HTR-8/SVneo (cell line): ENCODE measurements around the gene LCN1.
"Not testable (repeated sequence)": the region's sequence is repeated elsewhere in the genome, so short reads cannot be mapped to it uniquely, and the experiment has no call there.

ENCODE experiments used
- DNase-seq: peaks from one replicate; pipeline ENCODE4 v3.0.0; 2011; ENCODE audit warnings: low spot score, mixed read lengths; ENCODE audit not compliant: insufficient read length
- FAIRE-seq: peaks from 2 replicates; lab custom pipeline; 2011; peaks lifted over from hg19 to GRCh38; lab: Jason Lieb, UNC

LCN1 gene

DNA sequence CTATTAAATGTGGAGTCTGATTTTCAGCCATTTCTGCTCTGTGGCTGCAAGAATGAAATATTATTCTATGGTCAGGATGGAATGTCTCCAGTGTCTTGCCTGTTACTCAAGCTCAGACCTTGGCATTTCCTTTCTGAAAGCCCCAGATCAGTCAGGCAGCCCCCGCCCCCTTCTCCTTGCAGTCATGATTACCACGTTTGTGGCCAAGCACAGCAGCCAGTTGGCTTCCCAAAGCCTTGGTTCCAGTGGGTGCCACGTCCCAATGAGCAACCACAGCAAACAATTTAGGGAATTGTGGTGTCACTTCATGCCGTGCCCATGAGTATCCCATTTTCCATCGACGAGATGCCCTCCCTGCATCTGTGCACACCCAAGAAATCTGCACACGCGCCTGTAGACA is 15.0 kb downstream of the LCN1 start:
- FAIRE-seq (no peak), DNase-seq (no peak)

DNA sequence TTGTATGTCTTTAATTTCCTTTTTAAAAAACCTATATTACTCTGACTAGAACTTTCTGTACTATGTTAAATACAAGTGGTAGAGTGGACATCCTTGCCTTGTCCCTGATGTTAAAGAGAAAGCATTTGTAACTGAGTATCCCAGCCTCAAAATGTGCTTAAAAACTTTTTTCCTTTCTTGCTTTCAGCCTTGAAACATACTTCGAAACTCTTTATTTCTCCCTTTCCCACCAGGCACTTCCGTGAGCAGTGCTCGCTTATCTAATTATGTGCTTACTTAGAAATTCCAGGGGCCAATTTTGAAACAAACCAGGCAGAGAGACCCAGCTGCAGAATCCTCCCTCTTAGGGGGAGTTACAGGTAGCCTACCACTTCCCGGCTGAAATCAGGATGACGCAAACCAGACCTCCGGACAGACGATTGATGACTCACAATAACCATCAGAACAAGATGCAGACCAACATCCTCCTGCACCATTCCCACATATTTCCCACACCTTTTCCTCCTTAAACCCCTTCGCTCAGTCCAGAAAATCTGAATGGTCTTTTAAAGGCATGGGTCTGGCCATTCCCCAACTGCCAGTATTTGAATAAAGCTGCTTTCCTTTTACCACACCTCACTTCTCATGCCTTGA is 22.1 kb downstream of the LCN1 start:
- DNase-seq (peak; percentile 34), FAIRE-seq (peak; percentile 16)

- FAIRE-seq: no peak
- no peak for DNase-seq
Observed at GRCh38 chr9:135544981-135545635, 23.9 kb downstream of the LCN1 start.

DNA sequence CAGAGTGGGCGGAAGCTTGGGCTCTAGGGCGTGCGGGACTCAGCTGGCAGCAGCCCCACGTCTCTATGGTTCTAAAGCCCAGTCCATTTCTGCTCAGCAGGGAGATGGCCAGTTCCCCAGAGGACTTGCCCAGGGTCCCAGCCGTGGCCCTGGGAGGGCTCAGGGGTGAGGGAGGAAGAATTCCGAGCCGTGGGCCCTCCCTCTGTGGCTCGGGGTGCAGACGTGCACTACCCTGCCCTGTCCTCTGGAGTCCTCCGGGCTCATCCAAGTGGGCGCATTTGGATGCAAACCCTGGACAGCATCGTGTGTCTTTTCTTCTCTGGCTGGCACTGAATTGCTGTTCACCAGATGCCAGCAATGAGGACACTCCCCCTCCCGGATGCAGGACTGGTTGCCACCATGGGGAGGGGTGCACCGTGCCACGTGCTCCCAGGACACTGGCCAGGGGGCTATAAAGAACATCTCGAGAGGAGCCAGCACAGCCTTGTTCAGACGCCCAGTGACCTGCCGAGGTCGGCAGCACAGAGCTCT is 24.5 kb downstream of the LCN1 start, which contains the start of gene OBP2A:
OBP2A (plus strand) TSS at position 481 of the 531 bp plus-strand sequence. CDS start 55 bp downstream, outside the sequence.
- FAIRE-seq: peak; percentile 91
- not testable (repeated sequence) for DNase-seq

DNA sequence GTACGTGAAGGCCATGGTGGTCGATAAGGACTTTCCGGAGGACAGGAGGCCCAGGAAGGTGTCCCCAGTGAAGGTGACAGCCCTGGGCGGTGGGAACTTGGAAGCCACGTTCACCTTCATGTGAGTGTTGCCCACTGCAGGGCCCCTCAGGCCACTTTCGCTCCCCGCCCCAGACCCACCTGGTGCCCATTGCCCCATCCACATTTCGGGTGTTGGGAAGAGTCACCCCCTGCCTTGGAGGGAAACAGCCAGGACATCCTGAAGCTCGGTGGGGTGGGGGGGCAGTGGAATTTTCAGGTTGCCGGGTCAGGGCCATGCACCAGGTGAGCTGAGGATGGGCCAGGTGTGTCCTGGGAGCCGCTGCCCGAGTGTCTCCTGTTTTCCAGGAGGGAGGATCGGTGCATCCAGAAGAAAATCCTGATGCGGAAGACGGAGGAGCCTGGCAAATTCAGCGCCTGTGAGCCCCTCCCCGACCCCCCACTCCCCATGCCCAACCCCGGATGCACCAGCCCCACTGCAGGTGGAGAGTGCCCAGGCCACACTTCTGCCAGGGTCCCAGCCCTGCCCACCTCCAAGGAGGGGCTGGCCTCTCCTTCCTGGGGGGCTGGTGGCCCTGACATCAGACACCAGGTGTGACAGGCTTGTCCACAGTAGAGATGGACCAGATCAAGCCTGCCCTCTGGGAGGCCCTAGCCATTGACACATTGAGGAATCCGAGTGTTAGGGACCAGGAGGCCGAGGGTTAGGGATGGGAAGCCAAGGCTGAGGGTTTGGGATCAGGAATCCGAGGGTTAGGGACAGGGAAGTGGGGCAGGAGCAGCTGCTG is 25.8 kb downstream of the LCN1 start:
- not testable (repeated sequence) for DNase-seq, FAIRE-seq

DNA sequence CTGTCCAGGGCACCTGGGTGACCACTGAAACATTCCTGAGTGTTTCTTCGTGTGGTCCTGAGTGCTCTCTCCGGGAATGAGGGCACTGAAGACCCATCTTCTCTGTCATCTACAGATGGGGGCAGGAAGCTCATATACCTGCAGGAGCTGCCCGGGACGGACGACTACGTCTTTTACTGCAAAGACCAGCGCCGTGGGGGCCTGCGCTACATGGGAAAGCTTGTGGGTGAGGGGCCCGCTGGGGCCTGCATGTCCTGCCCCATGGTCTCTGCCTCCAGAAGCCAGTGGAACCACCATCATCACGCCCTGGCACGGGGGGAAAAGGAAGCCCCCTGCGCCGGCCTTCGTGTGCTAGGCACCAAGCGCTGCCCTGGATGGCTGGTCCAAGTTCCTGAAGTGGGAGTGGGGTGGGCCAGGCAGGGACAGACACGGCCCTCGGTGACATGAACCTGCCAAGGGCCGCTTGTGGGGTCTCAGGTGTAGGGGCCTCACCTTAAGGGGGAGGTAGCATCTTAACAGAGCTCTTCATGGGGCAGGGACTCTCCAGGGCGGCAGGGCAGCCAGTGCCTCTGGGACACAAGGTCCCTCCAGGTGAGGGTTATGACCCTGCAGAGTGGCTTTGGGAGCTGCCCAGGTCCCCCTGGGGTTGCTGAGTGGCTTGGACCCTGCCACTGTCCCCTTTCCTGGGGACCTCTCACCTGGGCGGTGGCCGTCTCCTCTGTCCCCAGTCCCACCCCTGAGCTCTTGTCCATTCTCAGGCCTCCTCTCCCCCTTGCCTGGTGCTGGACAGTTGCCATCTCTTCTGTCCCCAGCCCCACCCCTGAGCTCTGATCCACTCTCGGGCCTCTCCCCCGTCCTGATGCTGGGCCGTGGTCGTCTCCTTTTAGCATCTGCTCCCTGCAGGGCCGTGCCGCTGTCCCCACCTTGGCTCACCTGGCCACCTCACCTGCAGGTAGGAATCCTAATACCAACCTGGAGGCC is 26.8 kb downstream of the LCN1 start:
- FAIRE-seq: no peak
- DNase-seq: no peak

DNA sequence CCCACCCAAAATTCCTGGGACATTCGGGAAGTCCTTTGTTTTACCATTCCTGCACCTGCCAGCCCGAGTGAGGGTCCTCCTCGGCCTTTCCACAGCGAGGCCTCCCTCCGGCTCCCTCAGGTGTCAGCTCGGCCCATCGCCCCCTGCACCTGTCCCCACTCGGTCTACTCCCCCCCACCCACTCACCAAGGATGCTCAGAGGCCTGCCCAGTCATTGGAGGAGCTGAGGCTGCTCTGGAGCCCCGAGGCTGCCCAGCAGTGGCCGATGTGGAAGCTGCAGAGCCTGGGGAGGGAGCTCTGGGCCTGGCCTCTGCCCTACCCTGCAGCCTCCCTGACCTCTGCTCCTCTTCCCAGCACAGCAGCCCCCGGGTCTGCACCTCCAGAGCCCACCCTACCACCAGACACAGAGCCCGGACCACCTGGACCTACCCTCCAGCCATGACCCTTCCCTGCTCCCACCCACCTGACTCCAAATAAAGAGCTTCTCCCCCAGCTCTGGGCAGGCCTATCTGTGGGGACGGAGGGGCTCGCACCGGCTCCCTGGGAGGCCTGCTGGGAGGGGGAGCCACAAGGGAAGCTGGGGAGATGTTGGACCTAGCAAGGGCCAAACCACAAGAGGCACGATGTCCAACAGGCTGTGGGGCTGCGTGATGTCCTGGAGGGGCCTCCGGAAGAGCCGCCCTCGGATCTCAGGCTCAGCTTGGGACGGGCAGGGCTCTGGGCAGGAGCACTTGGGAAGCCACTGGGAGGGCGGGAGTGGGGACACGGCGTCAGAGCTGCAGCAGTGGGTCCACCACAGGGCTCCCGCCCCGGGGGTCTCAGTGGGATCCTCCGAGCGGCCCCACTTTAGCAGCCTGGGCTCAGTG is 28.5 kb downstream of the LCN1 start:
- not testable (repeated sequence) for DNase-seq, FAIRE-seq

GRCh38 chr9:135550344-135550918 is 29.2 kb downstream of the LCN1 start:
- DNase-seq (no peak), FAIRE-seq (no peak)

GRCh38 chr9:135551031-135551430 is 29.8 kb downstream of the LCN1 start:
- no peak for FAIRE-seq
- no peak for DNase-seq

GRCh38 chr9:135551456-135551855 is 30.2 kb downstream of the LCN1 start:
- no peak for FAIRE-seq
- no peak for DNase-seq

GRCh38 chr9:135552021-135552697 is 30.9 kb downstream of the LCN1 start:
- no peak for FAIRE-seq

DNA sequence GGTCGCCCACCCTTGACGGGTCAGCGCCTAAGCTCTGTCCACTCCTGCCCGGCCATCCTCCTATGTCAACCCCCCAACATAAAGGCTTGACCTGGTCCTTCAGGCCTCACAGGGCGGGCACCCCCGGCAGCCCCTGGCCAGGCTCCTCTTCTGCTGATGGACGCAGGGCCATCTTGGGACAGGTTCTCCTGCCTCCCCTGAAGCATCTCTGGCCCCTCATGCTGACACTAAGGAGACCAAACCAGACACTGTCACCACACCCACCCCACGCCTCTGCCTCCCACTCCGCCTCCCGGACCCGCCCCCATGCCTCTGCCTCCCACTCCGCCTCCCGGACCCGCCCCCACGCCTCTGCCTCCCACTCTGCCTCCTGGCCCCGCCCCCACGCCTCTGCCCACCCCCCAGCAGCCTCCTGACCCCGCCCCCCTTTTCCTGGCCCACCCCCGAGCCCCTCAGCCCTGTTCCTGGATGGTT is 31.5 kb downstream of the LCN1 start:
- DNase-seq: no peak

More at GRCh38 chr9:135552021-135552697, 30.9 kb downstream of the LCN1 start:
- DNase-seq: no peak

DNA sequence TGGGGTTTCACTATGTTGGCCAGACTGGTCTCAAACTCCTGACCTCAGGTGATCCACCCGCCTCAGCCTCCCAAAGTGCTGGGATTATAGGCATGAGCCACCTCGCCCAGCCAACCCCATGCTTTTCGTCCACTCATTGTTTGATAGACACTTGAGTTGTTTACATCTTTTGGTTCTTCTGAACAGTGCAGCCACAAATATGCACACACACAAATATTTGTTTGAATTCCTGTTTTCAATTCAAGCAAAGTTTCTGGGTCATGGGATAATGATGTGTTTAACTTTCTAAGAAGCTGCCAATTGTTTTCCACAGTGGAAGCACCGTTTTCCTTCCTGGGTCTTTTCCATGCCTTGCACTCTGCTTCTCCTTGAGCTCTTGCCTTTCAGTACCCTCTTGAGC is 33.5 kb downstream of the LCN1 start:
- no peak for FAIRE-seq
- no peak for DNase-seq

More for the DNA sequence above, 31.5 kb downstream of the LCN1 start:
- FAIRE-seq: no peak

- FAIRE-seq (no peak), DNase-seq (no peak)
Observed at GRCh38 chr9:135555203-135555602, 34.0 kb downstream of the LCN1 start.

DNA sequence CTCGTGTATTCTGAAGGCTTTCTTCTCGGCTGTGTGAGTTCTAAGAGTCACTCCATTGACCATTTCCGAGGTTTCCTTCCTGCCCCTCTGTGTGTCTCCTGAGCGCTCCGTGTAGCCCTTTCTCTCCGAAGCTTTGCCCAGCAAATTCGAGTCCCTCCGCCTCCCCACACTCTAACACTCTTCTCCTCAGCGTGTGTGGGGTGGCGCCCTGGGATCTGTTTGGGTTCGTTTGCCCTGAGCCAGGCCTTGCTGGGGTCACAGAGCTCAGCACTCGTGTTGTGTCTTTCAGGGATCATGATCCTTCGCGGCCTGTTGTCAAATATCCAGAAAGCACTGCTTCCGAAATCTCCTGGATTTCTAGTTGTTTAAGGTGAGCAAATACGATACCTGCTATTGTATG is 34.7 kb downstream of the LCN1 start:
- FAIRE-seq: no peak
- no peak for DNase-seq

DNA sequence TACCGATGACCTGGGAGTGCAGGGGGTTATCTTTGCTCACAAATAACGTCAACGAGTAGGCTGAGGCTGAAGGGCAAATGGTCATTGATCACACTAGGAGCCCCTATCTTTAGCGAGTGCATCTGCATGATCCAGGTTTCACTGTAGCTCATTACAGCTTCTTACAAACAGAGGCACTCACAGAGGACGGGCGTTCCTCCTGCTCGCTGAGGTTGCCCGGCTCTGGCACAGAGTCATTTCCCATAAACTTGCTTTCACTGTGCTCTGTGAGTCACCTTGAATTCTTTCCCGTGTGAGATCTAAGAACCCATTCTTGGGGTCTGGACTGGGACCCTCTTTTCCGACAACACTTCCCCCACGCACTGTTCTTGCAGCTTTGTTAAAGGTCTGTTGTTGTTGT is 38.4 kb downstream of the LCN1 start:
- DNase-seq: no peak
- no peak for FAIRE-seq

DNA sequence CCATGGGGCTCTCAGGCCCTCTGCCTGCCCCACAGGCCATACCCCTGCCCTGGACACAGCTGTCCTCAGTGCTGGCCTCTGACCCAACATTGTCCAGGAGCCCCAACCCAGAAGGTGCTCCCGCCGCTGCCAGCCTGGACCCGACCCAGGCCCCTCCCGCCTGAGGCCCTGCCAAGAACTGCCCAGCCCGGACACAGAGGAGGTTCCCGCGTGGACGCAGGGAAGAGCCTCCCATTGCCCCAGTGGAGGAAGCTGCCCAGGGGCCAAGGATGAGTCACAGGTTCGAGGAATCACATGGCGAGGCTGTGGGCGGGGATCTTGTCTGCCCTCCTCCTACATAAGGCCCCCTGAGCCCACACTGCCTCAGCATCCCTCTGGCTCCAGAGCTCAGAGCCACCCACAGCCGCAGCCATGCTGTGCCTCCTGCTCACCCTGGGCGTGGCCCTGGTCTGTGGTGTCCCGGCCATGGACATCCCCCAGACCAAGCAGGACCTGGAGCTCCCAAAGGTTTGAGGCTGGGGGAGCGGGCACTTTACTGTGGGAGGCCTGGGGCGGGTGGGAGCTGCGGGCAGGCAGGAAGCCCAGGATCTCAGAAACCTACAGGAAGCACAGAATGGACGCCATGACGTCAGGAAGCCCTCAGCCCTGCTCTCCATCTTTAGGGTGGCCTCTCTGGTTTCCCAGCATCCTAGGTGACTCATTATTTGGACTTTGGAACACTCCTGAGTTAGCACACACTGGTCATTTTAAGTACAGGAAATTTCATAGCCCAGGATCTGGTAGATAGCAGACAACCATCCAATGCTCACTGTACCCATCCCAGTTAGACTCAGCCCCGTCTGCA is 40.4 kb downstream of the LCN1 start, which contains the start of gene PAEP:
PAEP (plus strand) TSS at position 366 of the 844 bp plus-strand sequence.
- FAIRE-seq: no peak

More for the DNA sequence above, 40.4 kb downstream of the LCN1 start, which contains the start of gene PAEP:
- no peak for DNase-seq
